Peyer's patch (tissue), 4 donors: ENCODE data around the gene USP47. TPM values are rescaled to one million over a fixed set of nuclear protein-coding genes. Genes with fewer than 3 reads are reported as not detected.

Experiments used
- DNase-seq, 3 donors: peaks; one replicate each; pipeline ENCODE4 v3.0.0-alpha.2; 2017 to 2019
- H3K27ac ChIP-seq, 4 donors: fragments of 200-600 bp; sonication (generic); one replicate each; pipeline ENCODE4 v1.5.1; 2016 to 2019
- H3K27me3 ChIP-seq, 2 donors: fragments of 200-600 bp; sonication (generic); one replicate each; pipeline ENCODE4 v1.5.1; 2019
- H3K36me3 ChIP-seq, 3 donors: fragments of 200-600 bp; sonication (generic); one replicate each; pipeline ENCODE4 v1.5.1; 2016 to 2019
- H3K4me1 ChIP-seq, 4 donors: fragments of 200-600 bp; sonication (generic); one replicate each; pipeline ENCODE4 v1.5.1; 2016 to 2019
- H3K4me3 ChIP-seq, 4 donors: fragments of 200-600 bp; sonication (generic); 1 replicate in 3 of 4; 2 replicates in 1 of 4; pipeline ENCODE4 v1.5.1; 2016 to 2019; ENCODE audit warnings: mild to moderate bottlenecking in 1 of 4
- H3K9me3 ChIP-seq, 4 donors: fragments of 200-600 bp; sonication (generic); one replicate each; pipeline ENCODE4 v1.5.1; 2016 to 2019; ENCODE audit warnings: mild to moderate bottlenecking in 1 of 4
- CTCF ChIP-seq, 6 experiments: fragments of 450-650 bp in 4 of 6; fragments of 200-600 bp in 2 of 6; sonication (generic) in 1 of 6; IDR thresholded peaks; one replicate each; pipeline ENCODE4 v1.5.1; 2017 to 2019; ENCODE audit warnings: antibody characterized with exemption in 6 of 6, mild to moderate bottlenecking in 3 of 6, moderate library complexity in 1 of 6
- POLR2A ChIP-seq, 2 donors: fragments of 450-650 bp; IDR thresholded peaks; one replicate each; pipeline ENCODE4 v1.5.1; 2017; ENCODE audit warnings: antibody characterized with exemption in 2 of 2, mild to moderate bottlenecking in 2 of 2, moderate library complexity in 2 of 2
- total RNA-seq, 4 donors: library from RNA; depleted of rRNA; stranded (reverse); fragments of >200 nt; gene quantifications; one replicate each; pipeline ENCODE4 v1.1.0, GENCODE V29; 2016

USP47 gene
- total RNA-seq, 4 donors from 2014 or later: 62.5 to 170 (median 66.4) TPM

GRCh38 chr11:11980841-11981308 lies 139.1 kb downstream of the USP47 start:
- H3K36me3 ChIP-seq: no peaks in the 10 kb centered on the region
- H3K27ac ChIP-seq: no peak overlapping the region
- DNase-seq: no peak
- no peak for TF ChIP-seq CTCF (IDR thresholded peaks at IDR 0.05)
- no peak for TF ChIP-seq POLR2A (IDR thresholded peaks at IDR 0.05)
- H3K4me3 ChIP-seq: no peak overlapping the region
- peaks cover 0 to 35% (median 3%) of the 10 kb centered on the region in 4 donors for H3K4me1 ChIP-seq
- H3K27me3 ChIP-seq: no peaks in the 10 kb centered on the region
- H3K9me3 ChIP-seq: no peaks in the 10 kb centered on the region

- Histone ChIP-seq H3K4me3 (no peak overlapping the region), H3K36me3 (no peaks in the 10 kb centered on the region), H3K9me3 (no peaks in the 10 kb centered on the region), H3K27ac (no peak overlapping the region), H3K4me1 (peaks cover 0 to 30% (median 3%) of the 10 kb centered on the region in 4 donors), H3K27me3 (no peaks in the 10 kb centered on the region)
- TF ChIP-seq CTCF (IDR thresholded peaks at IDR 0.05) (no peak), POLR2A (IDR thresholded peaks at IDR 0.05) (no peak)
- DNase-seq: no peak
Measured at GRCh38 chr11:11981364-11981763, 139.6 kb downstream of the USP47 start.

- peaks cover 0 to 25% (median under 1%) of the 10 kb centered on the region in 4 donors for H3K4me1 ChIP-seq
- H3K4me3 ChIP-seq: no peak overlapping the region
- no peaks in the 10 kb centered on the region for H3K27me3 ChIP-seq
- H3K27ac ChIP-seq: no peak overlapping the region
- no peak for TF ChIP-seq POLR2A (IDR thresholded peaks at IDR 0.05)
- no peak for TF ChIP-seq CTCF (IDR thresholded peaks at IDR 0.05)
- H3K36me3 ChIP-seq: no peaks in the 10 kb centered on the region
- no peak for DNase-seq
- H3K9me3 ChIP-seq: no peaks in the 10 kb centered on the region
Measured at GRCh38 chr11:11981840-11982239, 140.1 kb downstream of the USP47 start.

- no peaks in the 10 kb centered on the region for H3K27me3 ChIP-seq
- H3K4me3 ChIP-seq: no peak overlapping the region
- H3K9me3 ChIP-seq: no peaks in the 10 kb centered on the region
- DNase-seq: no peak
- peaks cover 0 to 19% (median 0%) of the 10 kb centered on the region in 4 donors for H3K4me1 ChIP-seq
- no peak overlapping the region for H3K27ac ChIP-seq
- TF ChIP-seq CTCF (IDR thresholded peaks at IDR 0.05): no peak
- no peak for TF ChIP-seq POLR2A (IDR thresholded peaks at IDR 0.05)
- H3K36me3 ChIP-seq: no peaks in the 10 kb centered on the region
Measured at GRCh38 chr11:11982461-11982860, 140.7 kb downstream of the USP47 start.

GRCh38 chr11:11982975-11983374 lies 141.2 kb downstream of the USP47 start:
- Histone ChIP-seq H3K9me3 (no peaks in the 10 kb centered on the region), H3K4me1 (peaks cover 0 to 14% (median 0%) of the 10 kb centered on the region in 4 donors), H3K27me3 (no peaks in the 10 kb centered on the region), H3K27ac (no peak overlapping the region), H3K4me3 (no peak overlapping the region), H3K36me3 (no peaks in the 10 kb centered on the region)
- TF ChIP-seq CTCF (IDR thresholded peaks at IDR 0.05): no peak
- no peak for TF ChIP-seq POLR2A (IDR thresholded peaks at IDR 0.05)
- no peak for DNase-seq

GRCh38 chr11:11983427-11983826 lies 141.7 kb downstream of the USP47 start:
- no peak overlapping the region for H3K27ac ChIP-seq
- no peaks in the 10 kb centered on the region for H3K9me3 ChIP-seq
- H3K4me1 ChIP-seq: peaks cover 0 to 12% (median 0%) of the 10 kb centered on the region in 4 donors
- no peaks in the 10 kb centered on the region for H3K27me3 ChIP-seq
- no peak for DNase-seq
- H3K36me3 ChIP-seq: no peaks in the 10 kb centered on the region
- TF ChIP-seq CTCF (IDR thresholded peaks at IDR 0.05) (no peak), POLR2A (IDR thresholded peaks at IDR 0.05) (no peak)
- no peak overlapping the region for H3K4me3 ChIP-seq
